CD4-positive, alpha-beta T cell treated with Interleukin-2 at 100 ng/mL for 4 hours (primary cell): Measurements from ENCODE around the gene SNX11.

Experiments
- DNase-seq: peaks from one replicate; pipeline ENCODE4 v3.0.0-alpha.2; 2020; ENCODE audit warnings: low spot score

The SNX11 gene

DNA sequence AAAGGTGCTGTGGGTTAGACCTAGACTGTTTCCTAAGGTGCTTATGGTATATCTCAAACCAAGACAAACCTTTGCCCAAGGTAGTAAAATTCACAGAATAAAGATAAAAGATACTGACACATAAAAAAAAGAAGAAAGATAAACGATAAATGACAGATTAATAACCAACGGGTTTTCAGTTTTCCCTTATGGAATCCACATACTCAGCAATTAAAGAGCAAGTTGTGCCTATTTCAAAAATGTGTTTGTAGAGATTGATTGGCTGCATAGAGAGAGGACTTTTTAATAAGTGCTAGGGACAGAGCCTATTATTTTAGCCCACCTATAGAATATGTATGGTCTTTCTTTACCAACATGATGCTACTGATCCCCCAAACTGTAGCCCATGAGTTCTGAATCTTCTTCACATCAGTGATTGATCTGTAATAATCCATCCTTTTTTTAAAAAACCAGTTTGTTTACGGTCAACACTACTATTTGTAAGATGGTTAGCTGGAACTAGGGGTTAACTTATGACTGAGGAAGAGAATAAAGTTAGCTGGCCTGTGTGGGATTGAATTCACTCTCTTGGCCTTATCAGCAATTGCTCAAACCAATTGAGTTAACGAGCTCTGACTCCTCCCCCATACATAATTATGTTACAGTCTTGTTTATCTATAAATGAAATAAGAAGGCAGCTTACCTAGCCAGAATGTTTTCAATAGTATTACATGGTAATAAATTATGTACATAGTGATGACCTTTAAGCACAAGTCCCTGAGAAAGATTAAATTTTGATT, 53.8 kb downstream of the SNX11 start:
- DNase-seq, result no peak

DNA sequence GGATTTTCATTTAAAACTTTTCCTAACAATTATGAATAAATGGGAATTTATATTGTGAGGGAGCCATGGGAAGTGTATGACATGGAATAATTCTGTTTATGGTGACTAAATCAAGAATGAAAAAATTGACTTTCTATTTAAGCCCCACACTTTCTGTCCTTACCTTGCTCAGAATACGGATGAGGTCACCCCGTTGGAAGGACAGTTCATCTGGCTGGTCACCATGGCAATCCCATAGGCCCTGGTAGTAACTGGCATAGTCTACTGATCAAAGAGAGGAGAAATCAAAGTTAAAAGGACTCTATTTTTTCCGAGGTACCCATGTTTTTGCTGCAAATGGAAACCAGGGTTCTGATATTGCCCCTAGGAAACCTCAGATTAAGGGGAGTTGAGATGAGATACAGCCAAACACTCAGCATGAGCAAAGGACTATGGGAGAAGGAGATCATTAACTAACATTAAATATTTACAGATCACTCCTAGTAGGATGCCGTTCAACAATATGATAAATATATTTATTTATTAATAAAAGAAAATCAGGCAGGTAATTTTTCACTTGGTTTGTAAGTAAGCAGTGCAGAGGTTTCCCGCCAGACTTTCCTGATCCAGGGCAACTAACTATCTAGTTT, 54.9 kb downstream of the SNX11 start:
- DNase-seq, result no peak

DNA sequence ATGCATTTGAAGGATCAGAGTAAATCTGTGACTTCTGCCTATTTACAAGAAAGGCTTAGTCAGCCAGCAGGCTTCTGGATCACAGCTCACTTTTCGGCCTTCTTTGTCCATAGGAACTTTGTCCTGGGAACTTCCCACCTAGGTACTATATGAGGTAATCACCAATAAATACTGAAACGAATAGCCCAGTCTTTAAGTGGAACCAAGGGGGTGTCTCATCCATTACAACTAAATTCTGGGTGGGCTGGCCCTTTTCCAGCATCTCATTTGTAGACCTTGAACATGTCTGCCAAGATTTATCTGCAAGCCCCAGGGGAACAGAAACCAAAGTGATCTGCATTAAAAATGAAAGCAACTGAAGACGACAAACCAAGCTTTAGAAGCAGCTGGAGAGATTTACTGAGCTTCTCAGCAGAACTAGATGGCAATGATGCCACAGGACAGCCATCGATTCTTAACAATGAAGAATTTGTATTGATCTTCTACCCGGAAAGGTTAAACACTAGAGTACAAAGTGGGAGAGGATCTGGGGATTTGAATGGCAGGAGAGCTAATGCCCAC, 55.5 kb downstream of the SNX11 start:
- DNase-seq, result no peak

DNA sequence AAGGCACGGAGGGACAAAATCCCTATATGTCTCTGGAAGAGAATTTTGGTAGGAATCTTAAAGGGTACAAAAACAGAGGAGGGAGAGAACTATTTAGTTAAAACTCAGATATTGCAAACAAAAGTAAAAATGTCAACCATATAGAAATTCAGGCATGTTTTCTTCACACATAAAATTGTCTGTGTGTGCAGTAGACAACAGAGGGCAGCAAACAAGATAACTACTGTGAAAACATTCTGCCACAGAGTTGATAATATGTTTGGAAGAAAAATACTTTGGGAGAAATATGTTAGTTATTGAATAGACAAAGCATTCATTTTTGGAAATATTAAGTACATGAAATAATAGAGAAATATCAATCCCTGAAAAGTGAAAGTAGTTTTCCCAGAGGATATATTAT, 56.2 kb downstream of the SNX11 start:
- DNase-seq, result no peak

DNA sequence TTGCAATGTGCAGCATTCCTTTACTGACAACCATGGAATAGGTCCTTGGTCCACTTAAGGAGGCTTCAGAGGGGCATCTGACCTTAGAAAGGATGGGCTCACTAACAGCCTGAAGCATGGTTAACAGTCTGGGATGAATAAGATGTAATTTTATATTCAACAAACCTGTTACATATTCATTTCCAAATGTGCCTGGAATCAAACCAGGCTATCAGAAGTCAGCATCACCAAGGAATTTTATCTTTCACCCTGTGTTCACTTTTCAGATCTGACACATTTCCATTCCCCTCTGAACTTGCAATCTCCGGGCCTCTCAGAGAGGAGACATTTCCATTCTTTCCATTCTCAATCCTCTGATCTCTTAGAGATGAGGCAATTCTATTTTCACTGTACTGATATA, 62.4 kb downstream of the SNX11 start:
- DNase-seq, result no peak
